Psoas muscle (tissue), 8 donors: ENCODE results near the gene TRIP10. TPM values are rescaled to one million over a fixed set of nuclear protein-coding genes. Genes with fewer than 3 reads are reported as not detected.
A peak's percentile ranks its signal among the peaks of the same experiment; 100 is the strongest.

Experiments
- ATAC-seq, 4 donors: fragments of 200-7000 bp; cut with Tn5 transposase; one replicate each; pipeline ENCODE4 v1.9.1; 2020; ENCODE audit warnings: moderate library complexity in 3 of 4, mild to moderate bottlenecking in 2 of 4
- DNase-seq, 2 donors: peaks; one replicate each; pipeline ENCODE4 v3.0.0-alpha.2; 2020
- H3K27ac ChIP-seq: fragments of 200-600 bp; one replicate; pipeline ENCODE4 v1.8.0; 2022
- H3K27me3 ChIP-seq, 3 donors: fragments of 200-600 bp in 1 of 3; one replicate each; pipeline versions ENCODE4 v1.6.1 to v1.8.0; 2013 to 2022; ENCODE audit warnings: low read length in 2 of 3, mild to moderate bottlenecking in 2 of 3, moderate library complexity in 1 of 3; ENCODE audit not compliant: insufficient read depth in 3 of 3
- H3K36me3 ChIP-seq, 2 donors: fragments of 200-600 bp in 1 of 2; one replicate each; pipeline versions ENCODE4 v1.6.1 to v1.8.0; 2013 to 2022; ENCODE audit warnings: low read depth in 1 of 2, mild to moderate bottlenecking in 1 of 2, moderate library complexity in 1 of 2; ENCODE audit not compliant: insufficient read depth in 1 of 2
- H3K4me1 ChIP-seq: fragments of 200-600 bp; one replicate; pipeline ENCODE4 v1.8.0; 2022
- H3K4me3 ChIP-seq: fragments of 200-600 bp; one replicate; pipeline ENCODE4 v1.8.0; 2022; ENCODE audit warnings: mild to moderate bottlenecking
- H3K9me3 ChIP-seq: fragments of 200-600 bp; one replicate; pipeline ENCODE4 v1.8.0; 2022
- WGBS, 3 donors: extraction: QIAGEN DNeasy Blood & Tissue Kit; methylation state at CpG; one replicate each; pipeline versions ENCODE4 v1.1.6 to v1.1.7; 2013; 5-methylcytosine and 5-hydroxymethylcytosine counted together
- intact Hi-C, 2 donors: fragments of 100-400 bp; cut with DNase I; formaldehyde crosslinking; loops; one replicate each; pipeline versions ENCODE4 v1.11.0 to v1.14.2; 2022
- polyA plus RNA-seq, 3 donors: library from polyadenylated mRNA; stranded (reverse); fragments of 200-250 nt; gene quantifications; one replicate each; pipeline ENCODE4 v1.2.3, GENCODE V29; 2013
- total RNA-seq, 4 donors: library from RNA; stranded (reverse); fragmentation: NEBNext Ultra II Directional in 2 of 4; extraction: Animal tissue kit (Norgen Biotek cat#: 25700) in 2 of 4; gene quantifications; one replicate each; pipeline versions ENCODE4 v1.2.1 to v1.2.4, GENCODE V29; 2021 to 2023
- TF ChIP-seq, protein P1 (sequence below): fragments of 200-600 bp; IDR thresholded peaks from one replicate; pipeline ENCODE4 v1.8.0; 2022; ENCODE audit warnings: antibody characterized with exemption
- donor health status: healthy with polysubstance abuse.
- donor health status: DM: no; HTN: no; CAD: no; lungs with moderate emphysema.
- donor health status: Bipolar disorder and iron deficiency.
- donor health status: healthy.
- donor health status: DM: yes; HTN: yes; CAD: no.
- donor health status: DM: no; HTN: no; CAD: no.
- donor health status: DM: no; HTN: no; CAD: no.
- donor health status: DM: yes; HTN: yes; CAD: no.

TRIP10 gene
- total and polyA plus RNA-seq, 7 donors = 104 to 297 (median 230) TPM

- Histone ChIP-seq H3K4me1 (no peaks in the 10 kb centered on the region), H3K4me3 (no peak overlapping the region), H3K36me3 (peaks cover 0 to 27% of the 10 kb centered on the region in 2 donors), H3K27ac (no peak overlapping the region), H3K27me3 (no peaks in the 10 kb centered on the region), H3K9me3 (no peaks in the 10 kb centered on the region)
- 34 to 36% (median 36%) methylated on average over 6 to 8 of the region's 8 CpGs for WGBS, 3 donors
- TF ChIP-seq, protein P1, sequence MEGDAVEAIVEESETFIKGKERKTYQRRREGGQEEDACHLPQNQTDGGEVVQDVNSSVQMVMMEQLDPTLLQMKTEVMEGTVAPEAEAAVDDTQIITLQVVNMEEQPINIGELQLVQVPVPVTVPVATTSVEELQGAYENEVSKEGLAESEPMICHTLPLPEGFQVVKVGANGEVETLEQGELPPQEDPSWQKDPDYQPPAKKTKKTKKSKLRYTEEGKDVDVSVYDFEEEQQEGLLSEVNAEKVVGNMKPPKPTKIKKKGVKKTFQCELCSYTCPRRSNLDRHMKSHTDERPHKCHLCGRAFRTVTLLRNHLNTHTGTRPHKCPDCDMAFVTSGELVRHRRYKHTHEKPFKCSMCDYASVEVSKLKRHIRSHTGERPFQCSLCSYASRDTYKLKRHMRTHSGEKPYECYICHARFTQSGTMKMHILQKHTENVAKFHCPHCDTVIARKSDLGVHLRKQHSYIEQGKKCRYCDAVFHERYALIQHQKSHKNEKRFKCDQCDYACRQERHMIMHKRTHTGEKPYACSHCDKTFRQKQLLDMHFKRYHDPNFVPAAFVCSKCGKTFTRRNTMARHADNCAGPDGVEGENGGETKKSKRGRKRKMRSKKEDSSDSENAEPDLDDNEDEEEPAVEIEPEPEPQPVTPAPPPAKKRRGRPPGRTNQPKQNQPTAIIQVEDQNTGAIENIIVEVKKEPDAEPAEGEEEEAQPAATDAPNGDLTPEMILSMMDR = no peak
- DNase-seq (no peak), ATAC-seq (no peak)
- intact Hi-C loops = no loop called here
These were observed 11.1 kb upstream of the TRIP10 start for GRCh38 chr19:6728346-6728745.

DNA sequence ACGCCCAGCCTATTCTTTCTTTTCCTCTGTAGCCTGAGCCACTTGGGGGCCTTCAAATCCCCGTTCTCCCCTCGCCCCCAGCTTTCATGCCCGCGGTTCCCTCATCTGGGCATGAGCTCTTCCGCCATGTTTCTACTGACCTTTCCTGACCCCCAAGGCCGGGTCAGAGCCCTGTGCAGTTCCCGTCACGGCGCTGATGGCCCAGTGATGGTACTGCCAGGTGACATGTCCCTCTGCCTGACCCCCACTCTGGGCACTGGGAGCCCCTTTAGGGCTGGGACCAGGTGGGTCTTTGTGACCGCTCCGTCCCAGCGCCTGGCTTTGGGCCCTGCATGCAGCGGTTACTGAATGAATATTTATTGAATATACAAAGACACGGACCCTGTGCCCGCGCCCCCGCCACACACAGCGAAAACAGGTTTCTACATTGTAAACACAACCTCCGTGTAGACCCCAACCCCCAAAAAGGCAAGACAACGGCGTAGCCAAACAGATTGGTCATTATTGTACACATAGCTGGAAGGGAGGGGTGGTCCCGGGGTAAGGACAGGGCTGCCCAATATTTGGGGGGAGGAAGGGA lies 9.8 kb upstream of the TRIP10 start:
- Histone ChIP-seq H3K27ac (no peak overlapping the region), H3K4me1 (no peaks in the 10 kb centered on the region), H3K27me3 (no peaks in the 10 kb centered on the region), H3K9me3 (no peaks in the 10 kb centered on the region), H3K4me3 (no peak overlapping the region), H3K36me3 (peaks cover 0 to 36% of the 10 kb centered on the region in 2 donors)
- 90 to 91% (median 90%) methylated on average over 23 of the region's 23 CpGs for WGBS, 3 donors
- TF ChIP-seq, protein P1 = no peak
- ATAC-seq = no peak
- intact Hi-C loops = loop anchor here in 1 of 2 donors (5.0 kb wide), 1 partner anchor 38 kb away; the partner anchor contains the start of gene SH2D3A
- DNase-seq = no peak

- intact Hi-C loops = loop anchor here in 1 of 2 donors (5.0 kb wide), 1 partner anchor 37 kb away; the partner anchor contains the start of gene SH2D3A
- TF ChIP-seq, protein P1 = no peak
- peak; percentile 14 to 68 (median 46) for ATAC-seq
- WGBS, 3 donors = 73 to 74% (median 74%) methylated on average over 25 to 27 of the region's 27 CpGs
- DNase-seq = peak in 1 of 2 donors; percentile 70
- H3K36me3 ChIP-seq = peaks cover 0 to 42% of the 10 kb centered on the region in 2 donors
- H3K9me3 ChIP-seq = no peaks in the 10 kb centered on the region
- no peaks in the 10 kb centered on the region for H3K27me3 ChIP-seq
- H3K27ac ChIP-seq = no peak overlapping the region
- H3K4me1 ChIP-seq = no peaks in the 10 kb centered on the region
- H3K4me3 ChIP-seq = no peak overlapping the region
These were observed 9.2 kb upstream of the TRIP10 start for GRCh38 chr19:6730153-6730804.

DNA sequence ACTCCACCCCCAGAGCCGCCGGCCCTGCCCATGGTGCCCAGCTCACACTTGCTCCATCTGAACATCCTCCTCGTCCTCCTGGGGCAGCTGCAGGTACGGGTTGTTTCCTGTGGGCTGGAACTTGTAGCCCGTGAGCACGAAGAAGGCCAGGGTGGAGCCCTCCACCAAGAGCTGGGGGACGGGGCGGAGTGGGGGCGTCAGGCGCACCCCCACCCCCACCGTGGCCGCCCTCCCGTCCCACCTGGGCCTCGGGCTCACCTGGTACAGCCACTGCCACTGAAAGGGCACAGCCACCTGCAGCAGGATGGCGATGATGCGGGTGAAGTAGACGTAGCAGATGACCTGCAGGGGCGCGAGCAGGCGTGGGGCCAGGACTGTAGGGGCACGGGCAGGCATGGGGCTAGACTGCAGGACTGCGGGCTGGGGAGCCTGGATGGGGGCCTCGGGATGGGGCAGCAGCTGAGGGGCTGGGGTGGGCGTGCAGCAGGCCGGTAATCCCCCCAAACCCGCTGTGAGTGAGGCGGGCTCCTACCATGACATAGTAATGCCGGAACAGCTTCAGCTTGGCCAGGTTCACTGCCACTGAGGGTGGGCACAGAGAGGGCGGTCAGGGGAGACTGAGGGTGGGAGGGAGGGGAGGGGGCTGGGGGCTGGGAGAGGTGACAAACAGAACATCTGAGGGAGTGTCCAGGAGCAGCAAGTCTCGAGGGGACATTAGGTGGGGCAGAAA lies 8.4 kb upstream of the TRIP10 start:
- no peak overlapping the region for H3K4me3 ChIP-seq
- H3K9me3 ChIP-seq = no peaks in the 10 kb centered on the region
- H3K36me3 ChIP-seq = peaks cover 0 to 44% of the 10 kb centered on the region in 2 donors
- TF ChIP-seq, protein P1 = no peak
- peak in 1 of 2 donors; percentile 57 for DNase-seq
- intact Hi-C loops = loop anchor here in 1 of 2 donors (5.0 kb wide), 1 partner anchor 36 kb away; the partner anchor contains the start of gene SH2D3A
- peaks cover 1% of the 10 kb centered on the region for H3K4me1 ChIP-seq
- no peak overlapping the region for H3K27ac ChIP-seq
- 85 to 87% (median 86%) methylated on average over 24 to 30 of the region's 30 CpGs for WGBS, 3 donors
- ATAC-seq = no peak
- no peaks in the 10 kb centered on the region for H3K27me3 ChIP-seq
